HG03457 (cell line): ENCODE results near the gene OR52E6.

Experiments
- ATAC-seq: cut with Tn5 transposase; IDR thresholded peaks from one replicate; pipeline ENCODE4 v1.9.1; 2021; ENCODE audit warnings: moderate number of reproducible peaks; ENCODE audit not compliant: unreplicated experiment

The OR52E6 gene

GRCh38 chr11:5803982-5804381, 37.7 kb downstream of the OR52E6 start:
- ATAC-seq, result no peak

- no peak for ATAC-seq
Measured at GRCh38 chr11:5796541-5796940, 45.2 kb downstream of the OR52E6 start.

GRCh38 chr11:5791165-5791564, 50.5 kb downstream of the OR52E6 start, which contains the start of gene OR52N1:
Gene OR52N1, minus strand, starts transcription at chr11:5791265. Its CDS starts 2,449 bp downstream, at chr11:5788816.
- no peak for ATAC-seq
